ENCODE results near the gene POU2F2. TPM values are rescaled to one million over a fixed set of nuclear protein-coding genes. Genes with fewer than 3 reads are reported as not detected.

The POU2F2 gene
- total RNA-seq, 4 donors from 2014 or later: 0.67 to 3.8 (median 1.0) TPM

GRCh38 chr19:42079276-42079669 lies 53.0 kb downstream of the POU2F2 start:
- no peak overlapping the region for H3K4me3 ChIP-seq (ENCODE audit: low read depth, poor library complexity, severe bottlenecking)
- TF ChIP-seq CTCF (IDR thresholded peaks at IDR 0.05): no peak
- TF ChIP-seq POLR2A (IDR thresholded peaks at IDR 0.05): no peak
- intact Hi-C loops (cut with DNase I; ENCODE audit: low total_unique reads): no loop called here
- no peak for DNase-seq (ENCODE audit: low spot score in 2 of 2)
- WGBS, 2 donors: 83 to 84% methylated on average over 16 of the region's 16 CpGs

- no peak for DNase-seq (ENCODE audit: low spot score in 2 of 2)
- no peak overlapping the region for H3K4me3 ChIP-seq (ENCODE audit: low read depth, poor library complexity, severe bottlenecking)
- intact Hi-C loops (cut with DNase I; ENCODE audit: low total_unique reads): no loop called here
- WGBS, 2 donors: 61 to 62% methylated on average over 13 to 15 of the region's 15 CpGs
- TF ChIP-seq CTCF (IDR thresholded peaks at IDR 0.05): no peak
- no peak for TF ChIP-seq POLR2A (IDR thresholded peaks at IDR 0.05)
Observed at GRCh38 chr19:42078538-42079275, 53.5 kb downstream of the POU2F2 start.

GRCh38 chr19:42078058-42078457 lies 54.2 kb downstream of the POU2F2 start:
- 85 to 91% methylated on average over 1 of the region's 1 CpG for WGBS, 2 donors
- intact Hi-C loops (cut with DNase I; ENCODE audit: low total_unique reads): no loop called here
- DNase-seq (ENCODE audit: low spot score in 2 of 2): no peak
- no peak for TF ChIP-seq CTCF (IDR thresholded peaks at IDR 0.05)
- TF ChIP-seq POLR2A (IDR thresholded peaks at IDR 0.05): no peak
- no peak overlapping the region for H3K4me3 ChIP-seq (ENCODE audit: low read depth, poor library complexity, severe bottlenecking)

GRCh38 chr19:42076380-42076944 lies 55.8 kb downstream of the POU2F2 start:
- TF ChIP-seq CTCF (IDR thresholded peaks at IDR 0.05) (no peak), POLR2A (IDR thresholded peaks at IDR 0.05) (no peak)
- intact Hi-C loops (cut with DNase I; ENCODE audit: low total_unique reads): no loop called here
- peak overlapping the region; percentile 77 for H3K4me3 ChIP-seq (ENCODE audit: low read depth, poor library complexity, severe bottlenecking)
- peak; percentile 43 to 90 for DNase-seq (ENCODE audit: low spot score in 2 of 2)
- WGBS, 2 donors: 1% methylated on average over 13 to 28 of the region's 33 CpGs

- intact Hi-C loops (cut with DNase I; ENCODE audit: low total_unique reads): no loop called here
- DNase-seq (ENCODE audit: low spot score in 2 of 2): peak; percentile 99
- TF ChIP-seq CTCF (IDR thresholded peaks at IDR 0.05) (no peak), POLR2A (IDR thresholded peaks at IDR 0.05) (peak in 1 of 2 donors; percentile 92)
- H3K4me3 ChIP-seq (ENCODE audit: low read depth, poor library complexity, severe bottlenecking): peak within 1 kb of the TSS; percentile 77
- WGBS, 2 donors: 0% methylated on average over 60 to 80 of the region's 80 CpGs
Observed at GRCh38 chr19:42075616-42076379, 56.4 kb downstream of the POU2F2 start, which contains the start of gene ZNF574. Gene ZNF574, plus strand, starts transcription at chr19:42076166. Its CDS starts 2,441 bp downstream, at chr19:42078607.

Data from lower leg skin (tissue), 4 donors.